Testis (tissue), 2 donors: ENCODE results near the gene MOV10.

Experiments used
- CTCF ChIP-seq, 3 experiments: fragments of 450-650 bp in 2 of 3; fragments of 200-600 bp in 1 of 3; sonication (generic) in 1 of 3; IDR thresholded peaks; one replicate each; pipeline ENCODE4 v1.5.1; 2016 to 2019; ENCODE audit warnings: antibody characterized with exemption in 3 of 3, mild to moderate bottlenecking in 2 of 3, moderate library complexity in 1 of 3
- POLR2A ChIP-seq: fragments of 450-650 bp; IDR thresholded peaks from one replicate; pipeline ENCODE4 v1.6.1; 2017; ENCODE audit warnings: antibody characterized with exemption, mild to moderate bottlenecking, moderate library complexity

DNA sequence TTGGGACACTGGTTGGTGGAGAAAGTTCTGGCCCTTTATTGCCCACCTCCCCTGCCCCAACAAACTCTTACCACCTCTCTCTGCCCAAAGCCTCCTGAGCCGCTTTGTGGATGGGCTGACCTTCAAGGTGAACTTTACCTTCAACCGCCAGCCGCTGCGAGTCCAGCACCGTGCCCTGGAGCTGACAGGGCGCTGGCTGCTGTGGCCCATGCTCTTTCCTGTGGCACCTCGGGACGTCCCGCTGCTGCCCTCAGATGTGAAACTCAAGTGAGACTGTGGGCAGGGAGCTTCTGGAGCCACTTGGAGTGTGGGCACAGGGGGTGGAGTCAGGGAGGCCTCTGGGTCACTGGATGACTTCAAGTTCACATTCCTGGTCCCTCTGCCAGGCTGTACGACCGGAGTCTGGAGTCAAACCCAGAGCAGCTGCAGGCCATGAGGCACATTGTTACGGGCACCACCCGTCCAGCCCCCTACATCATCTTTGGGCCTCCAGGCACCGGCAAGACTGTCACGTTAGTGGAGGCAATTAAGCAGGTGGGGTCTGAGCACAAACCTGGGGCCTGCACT is 20.0 kb downstream of the MOV10 start:
- TF ChIP-seq CTCF (IDR thresholded peaks at IDR 0.05) (no peak), POLR2A (no peak)
